NCI-H526 (cell line): ENCODE measurements around the gene KIF1B.
A peak's percentile ranks its signal among the peaks of the same experiment; 100 is the strongest.

Experiments used
- DNase-seq, 2 experiments: peaks; one replicate each; lab custom pipeline; 2025; lab: John Stamatoyannopoulos, UW

The KIF1B gene

DNA sequence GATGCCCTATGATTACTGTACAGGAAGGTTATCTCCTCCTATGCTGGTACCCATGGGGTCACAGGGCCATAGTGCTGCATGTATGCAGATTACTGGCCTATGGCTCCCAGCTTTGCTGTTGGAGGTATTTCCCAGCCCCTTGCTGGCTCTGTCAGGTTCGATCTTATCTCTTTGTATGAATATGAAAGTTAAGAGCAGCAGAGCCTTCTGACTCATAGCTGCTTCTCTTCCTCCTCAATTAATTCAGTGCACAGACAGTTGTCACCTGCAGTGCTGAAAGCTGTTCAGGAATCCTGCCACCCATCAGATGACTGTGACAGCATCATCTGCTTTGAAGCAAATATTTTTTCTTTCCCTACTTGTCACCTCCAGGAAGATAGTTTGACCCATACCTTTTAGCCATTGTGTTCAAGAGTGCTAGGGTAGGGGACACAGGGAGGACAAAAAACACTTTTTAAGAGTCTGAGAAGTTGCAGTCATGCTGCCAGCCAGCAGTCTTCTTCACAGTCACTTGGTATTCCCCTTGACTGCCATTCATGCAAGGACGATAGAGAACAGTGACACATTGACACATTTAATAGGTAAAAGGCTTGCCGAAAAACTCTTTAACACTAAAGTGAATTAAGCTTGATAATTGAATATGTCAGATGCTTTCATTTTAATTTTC lies 73.1 kb downstream of the KIF1B start:
- no peak for DNase-seq

DNA sequence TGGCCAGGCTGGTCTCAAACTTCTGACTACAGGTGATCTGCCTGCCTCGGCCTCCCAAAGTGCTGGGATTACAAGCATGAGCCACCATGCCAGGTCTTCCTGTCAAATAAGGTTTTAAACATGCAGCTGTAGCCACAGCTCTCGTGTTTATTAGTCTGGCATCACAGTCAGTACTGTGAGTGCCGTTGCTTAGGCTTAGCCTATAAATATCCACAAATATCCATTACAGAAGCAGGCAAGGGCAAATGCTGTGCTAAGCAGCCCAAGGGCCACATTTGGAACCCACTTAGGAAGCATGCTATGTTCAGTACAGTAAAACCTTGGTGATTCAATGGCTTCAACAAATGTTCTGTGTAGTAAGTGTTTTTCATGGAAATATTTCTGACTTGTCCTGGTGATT lies 75.9 kb downstream of the KIF1B start:
- DNase-seq = no peak

DNA sequence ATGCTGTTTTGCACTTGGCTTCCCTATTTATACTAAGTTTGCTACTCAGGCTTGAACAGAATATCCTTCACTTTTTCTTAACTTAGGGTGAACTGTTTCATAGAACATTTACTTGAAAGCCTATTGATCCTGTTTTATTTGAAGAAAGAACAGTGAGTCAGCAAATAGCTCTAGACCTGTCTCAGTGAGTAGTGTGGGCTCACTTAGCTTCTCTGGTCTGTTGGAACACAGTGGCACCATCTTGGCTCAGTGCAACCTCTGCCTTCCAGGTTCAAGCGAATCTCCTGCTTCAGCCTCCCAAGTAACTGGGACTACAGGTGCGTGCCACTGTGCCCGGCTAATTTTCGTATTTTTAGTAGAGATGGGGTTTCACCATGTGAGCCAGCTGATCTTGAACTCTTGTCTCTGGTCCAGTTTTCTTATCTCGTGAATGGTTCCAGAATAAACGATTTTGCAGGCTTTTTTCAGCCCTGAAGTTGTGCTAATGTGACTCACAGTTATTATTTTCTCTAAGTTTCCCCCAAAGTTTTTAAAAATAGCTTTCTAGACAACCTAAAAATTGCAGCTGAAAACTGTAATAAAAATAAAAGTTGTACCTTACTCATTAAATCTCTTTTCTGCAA lies 76.8 kb downstream of the KIF1B start:
- no peak for DNase-seq

DNA sequence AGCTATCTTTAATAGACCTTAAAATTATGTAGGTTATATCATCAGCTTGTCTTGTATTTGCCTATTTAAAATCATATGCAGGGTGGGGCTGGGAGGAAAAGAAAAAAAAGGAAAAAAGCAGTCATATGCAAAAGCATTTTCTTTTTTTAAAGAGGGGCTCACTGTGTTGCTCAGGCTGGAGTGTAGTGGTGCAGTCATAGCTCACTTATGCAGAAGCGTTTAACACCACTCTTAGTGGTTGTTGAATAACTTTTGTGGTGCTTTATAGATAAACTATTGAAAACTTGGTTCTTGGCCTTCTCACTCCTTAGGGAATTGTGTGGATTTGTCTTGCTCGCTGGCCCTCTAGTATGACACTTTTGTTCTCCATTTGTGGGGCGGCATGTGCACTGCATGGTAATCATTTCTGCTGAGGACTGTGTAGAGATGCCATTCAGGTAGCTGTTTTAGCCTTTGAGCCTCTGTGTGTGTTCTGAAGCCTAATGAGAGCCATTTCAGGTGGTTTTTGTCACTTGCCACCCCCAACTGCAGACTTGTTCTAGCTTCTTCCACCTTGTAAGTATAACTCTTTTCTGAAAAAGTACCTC lies 77.8 kb downstream of the KIF1B start:
- DNase-seq = no peak

DNA sequence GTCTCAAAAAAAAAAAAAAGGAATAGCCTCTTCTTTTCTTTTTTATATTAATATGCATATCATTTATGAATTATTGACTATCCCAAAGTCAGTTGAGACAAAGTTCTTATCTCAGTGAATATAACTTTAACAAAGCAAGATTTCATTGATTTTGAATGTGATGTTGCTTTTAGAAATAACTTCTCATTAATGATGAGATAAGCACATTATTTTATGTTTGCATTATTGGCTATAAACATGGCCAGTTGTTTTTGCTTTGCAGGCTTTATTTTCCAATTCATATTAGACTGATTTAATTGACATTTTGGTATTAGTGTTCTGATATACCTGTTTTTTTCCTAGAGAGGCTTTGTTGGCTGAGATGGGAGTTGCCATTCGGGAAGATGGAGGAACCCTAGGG lies 81.3 kb downstream of the KIF1B start:
- DNase-seq = no peak

DNA sequence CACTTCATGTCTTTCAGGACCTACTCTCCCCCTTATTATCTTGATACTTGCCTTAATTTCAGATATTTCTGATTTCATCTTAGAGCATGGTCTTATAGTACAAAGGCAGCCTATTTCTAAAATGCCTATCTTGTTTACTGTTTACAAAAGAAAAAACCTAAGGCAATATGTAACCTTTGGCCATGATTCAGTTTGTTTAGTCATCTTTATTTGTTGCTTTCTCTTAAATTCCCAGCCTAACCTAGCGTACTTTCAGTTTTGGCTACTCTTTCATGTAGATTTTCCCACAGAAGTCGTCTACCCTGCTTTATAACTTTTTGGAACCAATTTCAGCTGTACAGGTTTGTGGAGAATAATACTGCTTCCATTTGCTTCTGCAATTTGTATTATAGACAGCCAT lies 81.8 kb downstream of the KIF1B start:
- no peak for DNase-seq

DNA sequence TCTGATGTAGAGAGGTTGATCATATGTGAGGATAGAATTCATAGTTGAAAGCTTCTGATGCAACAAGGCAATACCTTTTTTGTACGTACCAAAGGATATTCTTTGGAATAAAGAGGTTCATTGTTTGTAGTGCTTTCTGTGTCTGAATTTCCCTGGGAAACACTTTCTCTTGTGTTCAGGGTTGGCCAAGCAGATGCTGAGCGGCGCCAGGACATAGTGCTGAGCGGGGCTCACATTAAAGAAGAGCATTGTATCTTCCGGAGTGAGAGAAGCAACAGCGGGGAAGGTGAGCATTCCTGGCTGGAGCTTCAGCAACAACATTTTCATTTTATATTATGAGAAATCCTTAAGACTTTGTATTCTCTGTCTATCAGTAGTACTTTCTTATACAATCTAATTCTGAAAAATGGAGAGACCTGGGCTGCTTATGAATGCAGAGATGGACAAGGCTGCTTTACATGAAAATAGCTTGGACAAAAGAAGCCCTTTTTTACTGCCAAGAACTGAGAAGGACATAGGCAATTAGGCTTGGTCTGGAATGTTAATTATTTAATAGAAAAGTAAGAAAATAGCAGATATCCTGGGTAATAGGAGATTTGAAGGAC lies 85.2 kb downstream of the KIF1B start:
- peak in 1 of 2 experiments; percentile 9 for DNase-seq

DNA sequence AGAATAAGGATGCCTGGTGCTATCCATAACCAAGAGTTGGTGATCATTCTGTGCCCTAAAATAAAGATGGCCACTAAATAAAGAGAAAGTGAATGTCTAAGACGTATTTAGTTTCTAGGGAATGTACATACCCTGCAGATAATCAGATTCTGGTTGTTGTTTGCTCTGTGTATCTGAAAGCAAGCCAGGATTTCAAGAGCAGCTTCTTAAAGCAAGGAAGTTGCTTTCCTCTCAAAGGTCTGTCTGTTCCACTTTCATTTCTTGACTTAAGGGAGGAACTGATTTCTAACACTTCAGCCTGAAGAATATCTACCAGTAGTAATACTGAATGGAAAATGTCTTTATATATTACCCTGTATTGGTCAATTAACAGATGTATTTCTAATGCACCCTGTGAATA lies 88.8 kb downstream of the KIF1B start:
- no peak for DNase-seq

- no peak for DNase-seq
Observed at GRCh38 chr1:10302416-10302815, 92.0 kb downstream of the KIF1B start.

DNA sequence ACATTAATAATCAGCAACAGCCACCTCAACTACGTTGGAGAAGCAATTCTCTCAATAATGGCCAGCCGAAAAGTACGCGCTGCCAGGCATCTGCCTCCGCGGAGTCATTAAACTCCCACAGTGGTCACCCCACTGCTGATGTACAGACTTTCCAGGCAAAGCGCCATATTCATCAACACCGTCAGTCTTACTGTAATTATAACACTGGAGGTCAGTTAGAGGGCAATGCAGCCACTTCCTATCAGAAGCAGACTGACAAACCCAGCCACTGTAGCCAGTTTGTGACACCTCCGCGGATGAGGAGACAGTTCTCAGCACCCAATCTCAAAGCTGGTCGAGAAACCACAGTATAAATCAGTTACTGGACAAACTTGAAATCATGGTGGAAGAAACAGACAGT lies 93.9 kb downstream of the KIF1B start:
- no peak for DNase-seq

DNA sequence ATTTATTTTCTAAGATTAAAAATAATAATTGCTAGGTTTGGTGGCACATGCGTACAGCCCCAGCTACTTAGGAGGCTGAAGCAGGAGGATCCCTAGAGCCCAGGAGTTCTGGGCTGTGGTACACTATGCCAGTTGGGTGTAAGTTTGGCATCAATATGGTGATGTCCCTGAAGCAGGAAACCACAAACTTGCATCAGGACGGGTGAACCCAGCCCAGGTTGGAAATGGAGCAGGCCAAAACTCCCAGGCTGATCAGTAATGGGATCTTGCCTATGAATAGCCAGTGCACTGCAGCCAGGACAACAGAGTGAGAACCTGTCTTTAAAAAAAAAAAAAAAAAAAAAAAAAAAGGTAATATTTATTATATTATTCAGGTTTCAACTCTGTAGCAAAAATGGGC lies 96.1 kb downstream of the KIF1B start:
- DNase-seq = no peak

GRCh38 chr1:10308001-10308400 lies 97.6 kb downstream of the KIF1B start:
- no peak for DNase-seq

DNA sequence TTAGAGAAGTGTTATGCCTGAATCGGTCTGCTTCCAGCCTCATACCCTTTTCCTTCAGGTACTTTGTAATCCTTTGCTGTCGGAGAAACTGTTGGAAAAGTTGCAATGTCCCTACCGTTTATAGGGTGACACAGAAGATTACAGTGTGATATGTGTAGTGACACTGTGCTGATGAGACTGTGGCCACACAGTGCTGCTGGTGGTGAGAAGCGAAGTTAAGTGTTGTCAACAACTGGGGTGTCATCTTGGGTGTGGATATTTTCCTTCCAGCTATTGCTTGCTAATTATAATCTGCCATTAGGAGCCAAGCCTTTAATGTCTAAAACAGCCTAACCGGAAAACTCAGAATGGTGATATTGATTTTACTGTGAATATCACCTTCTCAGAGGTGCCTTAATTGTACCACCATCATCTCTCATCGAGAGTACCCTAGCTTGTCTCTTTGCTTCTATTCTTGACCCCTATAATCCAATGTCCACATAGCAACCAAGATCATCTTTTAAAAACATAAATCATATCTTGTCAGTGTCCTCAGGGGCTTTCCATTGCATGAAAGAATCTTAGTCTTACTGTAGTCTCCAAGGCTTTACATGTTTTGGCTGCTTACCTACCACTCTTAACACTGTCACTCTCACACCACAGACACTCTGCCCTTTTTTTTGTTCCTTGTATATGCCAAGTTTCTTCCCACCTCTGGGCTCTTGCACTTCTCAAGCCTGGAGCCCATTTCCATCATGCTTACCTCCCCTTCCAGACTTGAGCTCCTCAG lies 99.1 kb downstream of the KIF1B start:
- no peak for DNase-seq

DNA sequence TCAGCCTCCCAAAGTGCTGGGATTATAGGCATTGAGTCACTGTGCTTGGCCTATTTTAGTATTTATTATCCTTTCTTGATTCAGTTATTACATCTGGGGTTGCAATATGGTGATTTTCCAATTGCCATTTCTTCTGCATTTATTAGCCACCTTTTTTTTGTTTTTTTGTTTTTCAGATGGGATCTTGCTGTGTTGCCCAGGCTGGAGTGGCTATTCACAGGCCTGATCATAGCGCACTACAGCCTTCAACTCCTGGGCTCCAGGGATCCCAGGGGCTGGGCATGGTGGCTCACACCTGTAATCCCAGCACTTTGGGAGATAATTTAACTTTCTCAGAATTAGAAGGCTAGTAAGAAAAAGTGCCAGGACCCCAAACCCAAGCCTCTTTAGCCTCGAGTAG lies 106.4 kb downstream of the KIF1B start:
- no peak for DNase-seq

DNA sequence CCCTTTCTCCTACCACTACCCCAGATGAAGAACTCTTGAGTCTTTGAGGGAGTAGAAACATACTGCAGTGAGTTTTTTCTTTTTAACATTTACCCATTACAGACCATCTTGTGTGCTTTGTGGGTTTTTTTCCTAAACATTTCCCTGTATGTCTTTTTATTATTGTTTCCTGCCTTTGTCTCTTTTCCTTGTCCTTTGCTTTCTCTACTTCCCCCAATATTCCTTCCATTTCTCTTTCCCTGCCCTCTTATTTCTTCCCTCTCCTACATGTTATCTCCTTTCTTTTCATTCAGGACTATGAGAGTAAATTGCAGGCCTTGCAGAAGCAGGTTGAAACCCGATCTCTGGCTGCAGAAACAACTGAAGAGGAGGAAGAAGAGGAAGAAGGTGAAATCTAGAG lies 109.4 kb downstream of the KIF1B start:
- no peak for DNase-seq

- no peak for DNase-seq
Observed at GRCh38 chr1:10320336-10320735, 110.0 kb downstream of the KIF1B start.

GRCh38 chr1:10322821-10323220 lies 112.5 kb downstream of the KIF1B start:
- no peak for DNase-seq

DNA sequence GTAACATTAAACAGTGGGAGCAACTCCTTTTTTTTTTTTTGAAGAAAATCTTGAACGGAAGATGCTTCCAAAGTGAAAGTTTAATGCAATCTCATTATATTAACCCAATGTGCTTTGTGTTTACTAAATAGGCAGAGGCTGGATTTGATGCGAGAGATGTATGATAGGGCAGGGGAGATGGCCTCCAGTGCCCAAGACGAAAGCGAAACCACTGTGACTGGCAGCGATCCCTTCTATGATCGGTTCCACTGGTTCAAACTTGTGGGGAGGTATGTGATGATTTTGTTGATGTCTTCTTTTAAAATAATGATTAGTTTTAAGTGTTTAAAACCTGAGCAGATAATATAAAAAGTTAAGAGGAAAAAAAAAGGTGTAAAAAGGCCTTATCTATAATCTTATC lies 114.3 kb downstream of the KIF1B start:
- no peak for DNase-seq

DNA sequence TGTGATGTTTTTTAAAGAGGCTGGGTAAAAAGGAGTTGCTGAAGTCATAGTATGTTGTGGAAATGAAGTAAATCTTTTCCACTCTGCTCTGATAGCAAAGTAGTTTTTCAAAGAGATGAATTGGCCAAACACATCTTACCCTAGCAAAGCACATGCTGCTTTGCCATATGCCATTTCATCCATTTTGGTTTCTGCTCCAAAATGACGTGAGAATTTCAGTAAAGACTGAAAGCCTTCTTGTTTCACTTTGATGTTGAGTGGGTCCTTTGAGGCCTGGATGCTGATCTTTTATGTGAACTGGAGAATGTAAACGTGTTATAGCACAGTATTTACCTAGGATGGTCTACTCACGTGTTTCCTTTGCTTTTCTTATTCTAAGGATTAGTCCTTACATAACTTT lies 115.2 kb downstream of the KIF1B start:
- DNase-seq = no peak

GRCh38 chr1:10326251-10326650 lies 115.9 kb downstream of the KIF1B start:
- DNase-seq = no peak

GRCh38 chr1:10328180-10328963 lies 118.0 kb downstream of the KIF1B start:
- DNase-seq = no peak

DNA sequence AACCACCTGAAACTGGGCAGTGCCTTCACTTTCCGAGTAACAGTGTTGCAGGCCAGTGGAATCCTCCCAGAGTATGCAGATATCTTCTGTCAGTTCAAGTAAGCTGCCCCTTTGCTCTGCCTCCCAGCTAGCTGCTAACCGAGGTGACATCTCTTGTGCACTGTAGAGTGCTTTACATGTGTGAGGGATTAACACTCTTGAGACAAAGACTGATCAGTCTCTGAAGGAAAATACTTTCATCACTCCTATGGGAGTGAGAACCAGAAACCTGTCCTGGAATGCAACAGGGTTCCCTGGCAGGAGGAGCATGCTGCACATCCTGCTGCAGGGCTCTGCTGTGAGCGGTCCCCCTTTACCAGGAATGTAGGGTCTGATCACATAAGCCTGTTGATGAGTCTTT lies 127.1 kb downstream of the KIF1B start:
- DNase-seq = no peak
